ENCODE measurements around the gene RHBDL1. TPM values are rescaled to one million over a fixed set of nuclear protein-coding genes. Genes with fewer than 3 reads are reported as not detected.

Gene RHBDL1
- total RNA-seq, 2 experiments from 2014 or later, result 0.79 to 0.89 TPM

DNA sequence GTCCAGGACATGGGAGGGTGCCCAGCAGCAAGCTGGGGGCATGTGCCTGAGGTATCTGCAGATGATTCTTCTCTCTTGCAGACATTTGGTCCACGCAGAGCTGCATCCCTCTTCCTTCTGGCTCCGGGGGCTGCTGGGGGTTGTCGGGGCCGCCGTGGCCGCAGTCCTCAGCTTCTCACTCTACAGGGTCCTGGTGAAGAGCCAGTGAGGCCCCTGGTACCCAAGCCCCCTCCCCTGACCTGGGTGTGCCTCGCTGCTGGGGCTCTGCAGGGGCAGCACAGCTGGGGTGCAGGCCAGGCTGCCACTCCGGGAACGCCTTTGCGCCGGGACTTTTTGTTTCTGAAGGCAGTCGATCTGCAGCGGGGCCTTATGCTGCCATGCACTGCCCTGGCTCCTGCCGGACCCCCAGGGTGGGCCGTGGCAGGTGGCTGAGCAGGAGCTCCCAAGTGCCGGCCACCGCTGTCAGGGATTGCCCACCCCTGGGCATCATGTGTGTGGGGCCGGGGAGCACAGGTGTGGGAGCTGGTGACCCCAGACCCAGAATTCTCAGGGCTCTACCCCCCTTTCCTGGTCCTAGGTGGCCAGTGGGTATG, 2.0 kb upstream of the RHBDL1 start:
- H3K4me1 Mint-ChIP-seq (ENCODE audit: low read depth), result peaks cover 7% of the 10 kb centered on the region
- H3K36me3 Mint-ChIP-seq (ENCODE audit: low read depth), result peaks cover 10% of the 10 kb centered on the region
- no peak for TF ChIP-seq CTCF (IDR thresholded peaks at IDR 0.05)
- no peak for DNase-seq
- ATAC-seq, result no peak
- peaks cover 7% of the 10 kb centered on the region for H3K27me3 Mint-ChIP-seq
- no peak overlapping the region for H3K27ac Mint-ChIP-seq
- H3K9me3 Mint-ChIP-seq, result no peaks in the 10 kb centered on the region
- intact Hi-C loops (cut with micrococcal nuclease), result no loop called here
- ChIA-PET POLR2A (interaction anchor here (0.8 to 1.5 kb wide), 2 partner anchors 9 to 16 kb away, joined by 3 to 5 read pairs; partner anchors contain the start of gene WDR24), CTCF (no interaction called here)
- no peak overlapping the region for H3K4me3 Mint-ChIP-seq

DNA sequence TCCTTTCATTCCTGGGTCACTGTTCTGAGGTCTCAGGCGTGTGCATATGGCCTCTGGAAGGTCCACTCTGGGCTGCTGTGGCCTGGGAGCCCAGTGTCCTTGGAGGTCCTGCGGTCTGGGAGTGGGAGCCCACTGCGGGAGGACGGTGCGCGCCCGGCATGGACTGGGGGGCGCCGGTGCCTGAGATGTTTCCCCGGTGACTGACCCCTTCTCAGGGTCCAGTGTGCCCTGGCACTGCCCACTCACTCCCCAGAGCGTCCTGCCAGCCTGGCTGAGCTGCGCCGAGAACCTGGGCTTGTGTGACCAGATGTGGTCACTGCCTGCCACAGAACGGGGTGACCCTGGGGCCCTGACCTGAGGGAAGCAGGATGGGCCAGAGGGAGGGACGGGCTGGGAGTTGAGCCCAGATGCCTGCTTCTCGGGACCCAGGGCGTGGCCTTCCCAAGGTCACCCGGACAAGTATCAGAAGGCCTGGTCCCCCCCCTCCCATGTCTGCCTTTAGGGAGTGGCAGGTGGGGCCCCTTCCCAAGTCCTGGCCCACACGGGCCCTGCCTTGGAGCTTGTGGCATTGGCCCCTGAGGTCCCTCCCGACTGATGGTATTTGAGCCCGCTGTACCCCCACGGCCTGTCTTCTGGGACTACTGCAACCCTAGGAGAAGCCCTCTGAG, 1.1 kb upstream of the RHBDL1 start:
- ChIA-PET CTCF (no interaction called here), POLR2A (interaction anchor here (0.9 to 1.5 kb wide), 2 partner anchors 15 to 30 kb away, joined by 3 read pairs; partner anchors contain the start of gene WDR24)
- no peak overlapping the region for H3K27ac Mint-ChIP-seq
- H3K36me3 Mint-ChIP-seq (ENCODE audit: low read depth), result peaks cover 10% of the 10 kb centered on the region
- no peaks in the 10 kb centered on the region for H3K9me3 Mint-ChIP-seq
- TF ChIP-seq CTCF (IDR thresholded peaks at IDR 0.05), result no peak
- peaks cover 11% of the 10 kb centered on the region for H3K4me1 Mint-ChIP-seq (ENCODE audit: low read depth)
- DNase-seq (no peak), ATAC-seq (no peak)
- peaks cover 7% of the 10 kb centered on the region for H3K27me3 Mint-ChIP-seq
- H3K4me3 Mint-ChIP-seq, result no peak overlapping the region
- intact Hi-C loops (cut with micrococcal nuclease), result no loop called here

GRCh38 chr16:675884-676564, 553 bp downstream of the RHBDL1 start:
- ATAC-seq (no peak), DNase-seq (no peak)
- peaks cover 6% of the 10 kb centered on the region for H3K36me3 Mint-ChIP-seq (ENCODE audit: low read depth)
- no peaks in the 10 kb centered on the region for H3K9me3 Mint-ChIP-seq
- H3K27ac Mint-ChIP-seq, result no peak overlapping the region
- ChIA-PET CTCF (interaction anchor here (0.8 to 1.7 kb wide), 5 partner anchors 8 to 65 kb away, joined by 3 read pairs; partner anchors contain the start of genes CIAO3 and RHOT2), POLR2A (interaction anchor here (0.9 to 1.9 kb wide), 10 partner anchors 8 to 120 kb away, joined by 3 to 8 read pairs (median 3); partner anchors contain the start of genes JMJD8, WDR24 and WDR90)
- TF ChIP-seq CTCF (IDR thresholded peaks at IDR 0.05), result no peak
- peaks cover 12% of the 10 kb centered on the region for H3K4me1 Mint-ChIP-seq (ENCODE audit: low read depth)
- no peak overlapping the region for H3K4me3 Mint-ChIP-seq
- intact Hi-C loops (cut with micrococcal nuclease), result no loop called here
- H3K27me3 Mint-ChIP-seq, result peaks cover 7% of the 10 kb centered on the region

GRCh38 chr16:676565-676902, 1.1 kb downstream of the RHBDL1 start:
- Mint-ChIP-seq H3K36me3 (ENCODE audit: low read depth) (peaks cover 8% of the 10 kb centered on the region), H3K27ac (no peak overlapping the region), H3K4me1 (ENCODE audit: low read depth) (peaks cover 17% of the 10 kb centered on the region), H3K9me3 (no peaks in the 10 kb centered on the region), H3K4me3 (no peak overlapping the region), H3K27me3 (peaks cover 7% of the 10 kb centered on the region)
- no peak for DNase-seq
- no peak for TF ChIP-seq CTCF (IDR thresholded peaks at IDR 0.05)
- no peak for ATAC-seq
- CTCF ChIA-PET, result interaction anchor here (1.1 to 1.7 kb wide), 3 partner anchors 9 to 29 kb away, joined by 3 read pairs; partner anchors contain the start of gene RHOT2
- intact Hi-C loops (cut with micrococcal nuclease), result no loop called here
- POLR2A ChIA-PET, result interaction anchor here (1.0 to 1.9 kb wide), 4 partner anchors 13 to 119 kb away, joined by 3 to 8 read pairs (median 6); partner anchors contain the start of genes WDR24 and WDR90

All from activated CD8-positive, alpha-beta T cell treated with anti-CD3 and anti-CD28 coated beads for 36 hours (primary cell).